GM23248 (cell line): ENCODE results near the gene SBF2.

Source experiments
- EZH2 ChIP-seq: fragments of 200-600 bp; sonication (generic); IDR thresholded peaks from 2 replicates; pipeline ENCODE4 v1.6.1; 2018; ENCODE audit warnings: antibody characterized with exemption, mild to moderate bottlenecking; ENCODE audit not compliant: insufficient read depth, poor library complexity, severe bottlenecking
- EZH2phosphoT487 ChIP-seq: fragments of 200-600 bp; sonication (generic); IDR thresholded peaks from 2 replicates; pipeline ENCODE4 v1.6.1; 2018; ENCODE audit warnings: antibody characterized with exemption, moderate library complexity, mild to moderate bottlenecking, low read depth; ENCODE audit not compliant: insufficient read depth

- TF ChIP-seq EZH2phosphoT487, result no peak
- no peak for TF ChIP-seq EZH2
These were observed 438.3 kb downstream of the SBF2 start for GRCh38 chr11:9855579-9856287.
